ENCODE measurements around the gene TTYH1. TPM values are rescaled to one million over a fixed set of nuclear protein-coding genes. Genes with fewer than 3 reads are reported as not detected.

Gene TTYH1
- polyA plus RNA-seq, 4 donors = 6.7 to 14.1 (median 8.1) TPM

DNA sequence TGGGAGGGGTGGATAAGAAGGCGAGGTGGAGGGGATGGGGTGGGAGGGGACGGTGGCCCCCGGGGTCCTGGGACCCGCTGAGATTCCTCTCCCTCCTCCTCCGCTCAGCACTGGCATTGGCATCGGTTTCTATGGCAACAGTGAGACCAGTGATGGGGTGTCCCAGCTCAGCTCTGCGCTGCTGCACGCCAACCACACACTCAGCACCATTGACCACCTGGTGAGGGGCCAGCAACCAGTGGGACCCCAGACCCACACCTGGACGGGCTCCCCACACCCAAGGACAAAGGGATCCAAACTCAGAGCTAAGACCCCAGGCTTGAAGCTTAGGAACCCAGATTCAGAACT is 5.9 kb downstream of the TTYH1 start:
- no peak for DNase-seq (ENCODE audit: low read depth in 4 of 4, low spot score in 3 of 4)

DNA sequence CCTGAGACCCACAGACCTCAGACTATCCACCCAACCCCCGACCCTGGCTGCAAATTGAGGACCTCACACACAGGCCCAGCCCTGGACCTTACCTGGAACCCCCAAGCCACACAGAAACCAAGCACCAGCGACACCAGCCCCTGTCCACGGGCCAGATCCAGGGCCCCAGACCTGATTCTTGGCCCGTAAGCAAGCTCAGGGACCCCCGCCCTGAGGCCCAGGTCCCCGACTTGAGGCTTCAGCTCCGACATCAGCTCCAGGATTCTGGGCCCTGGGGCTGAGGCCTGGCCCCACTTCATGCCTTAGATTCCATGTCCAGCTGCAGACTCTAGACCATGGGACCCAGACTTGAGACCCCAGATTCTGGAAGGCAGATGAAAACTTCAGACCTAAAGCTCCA is 6.3 kb downstream of the TTYH1 start:
- no peak for DNase-seq (ENCODE audit: low read depth in 4 of 4, low spot score in 3 of 4)

DNA sequence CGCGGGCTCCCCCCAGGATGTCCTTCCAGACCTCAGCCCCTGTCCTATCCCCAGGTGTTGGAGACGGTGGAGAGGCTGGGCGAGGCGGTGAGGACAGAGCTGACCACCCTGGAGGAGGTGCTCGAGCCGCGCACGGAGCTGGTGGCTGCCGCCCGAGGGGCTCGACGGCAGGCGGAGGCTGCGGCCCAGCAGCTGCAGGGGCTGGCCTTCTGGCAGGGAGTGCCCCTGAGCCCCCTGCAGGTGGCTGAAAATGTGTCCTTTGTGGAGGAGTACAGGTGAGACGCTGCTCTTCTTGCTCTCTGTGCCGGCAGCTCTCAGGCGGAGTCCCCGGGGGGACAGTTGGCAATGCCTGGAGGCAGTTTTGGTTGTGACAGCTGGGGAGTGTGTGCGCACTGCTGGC is 6.9 kb downstream of the TTYH1 start:
- no peak for DNase-seq (ENCODE audit: low read depth in 4 of 4, low spot score in 3 of 4)

DNA sequence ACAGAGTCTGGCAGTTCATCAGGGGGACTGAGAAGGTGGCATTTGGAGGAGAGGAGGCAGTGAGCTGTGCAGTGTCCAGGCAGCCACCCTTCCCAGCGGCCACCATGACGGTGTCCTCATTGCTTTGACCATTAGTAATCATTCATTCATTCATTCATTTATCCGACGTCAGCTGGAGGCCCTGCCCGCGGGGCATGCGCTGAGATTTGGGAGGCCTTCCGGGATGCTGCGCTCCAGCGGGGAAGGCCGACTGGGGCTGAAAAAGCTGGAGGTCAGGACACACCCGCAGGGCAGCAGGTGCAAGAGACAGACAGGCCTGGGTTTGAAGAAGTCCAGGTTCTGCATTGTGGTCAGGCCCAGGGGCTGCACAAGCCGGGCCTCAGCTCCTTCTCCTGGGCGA is 8.9 kb downstream of the TTYH1 start:
- DNase-seq (ENCODE audit: low read depth in 4 of 4, low spot score in 3 of 4) = no peak

DNA sequence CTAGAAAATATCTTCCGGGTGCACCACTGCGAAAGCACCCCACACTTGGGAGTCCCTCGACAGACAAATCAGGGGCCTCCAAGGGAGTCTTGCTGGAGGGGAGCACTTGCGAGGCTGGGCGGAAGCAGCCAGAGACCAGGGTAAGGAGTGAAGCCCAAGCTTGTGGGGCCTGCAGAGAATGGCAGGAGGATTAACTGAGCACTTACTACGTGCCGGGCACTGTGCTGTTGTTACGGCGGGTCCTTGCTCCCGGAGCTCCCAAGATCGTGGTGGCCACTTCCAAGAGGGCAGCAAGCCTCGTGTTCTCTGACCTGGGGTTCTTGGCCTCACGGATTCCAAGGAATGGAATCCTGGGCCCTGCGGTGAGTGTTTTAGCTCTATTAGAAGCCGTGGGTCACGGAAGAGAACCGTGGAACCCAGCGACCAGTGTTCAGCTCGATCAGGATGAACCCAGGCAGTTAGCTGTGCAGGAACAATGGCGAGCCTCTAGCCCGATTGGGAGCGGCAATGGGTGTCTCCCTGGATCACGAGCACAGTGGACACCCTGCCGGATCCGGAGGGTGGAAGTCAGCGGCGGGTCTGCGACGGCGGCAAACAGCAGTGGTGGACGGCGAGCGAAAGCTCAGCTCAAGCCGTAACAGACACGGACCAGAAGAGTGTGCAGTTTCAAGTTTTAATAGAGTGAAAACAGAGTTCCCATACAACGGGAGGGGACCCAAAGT is 9.6 kb downstream of the TTYH1 start:
- no peak for DNase-seq (ENCODE audit: low read depth in 4 of 4, low spot score in 3 of 4)

DNA sequence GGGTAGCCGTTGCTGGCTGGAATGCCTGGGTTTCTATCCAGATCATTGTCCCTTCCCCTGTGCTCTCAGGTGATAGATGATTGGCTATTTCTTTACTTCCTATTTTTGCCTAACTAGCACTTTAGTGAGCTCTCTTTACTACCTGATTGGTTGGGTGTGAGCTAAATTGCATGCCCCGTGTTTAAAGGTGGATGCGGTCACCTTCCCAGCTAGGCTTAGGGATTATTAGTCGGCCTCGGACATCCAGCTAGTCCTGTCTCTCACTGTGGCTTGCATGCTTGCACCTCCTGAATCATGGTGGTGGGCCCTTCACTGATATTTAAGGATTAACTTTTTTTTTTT is 10.1 kb downstream of the TTYH1 start:
- DNase-seq (ENCODE audit: low read depth in 4 of 4, low spot score in 3 of 4) = no peak

DNA sequence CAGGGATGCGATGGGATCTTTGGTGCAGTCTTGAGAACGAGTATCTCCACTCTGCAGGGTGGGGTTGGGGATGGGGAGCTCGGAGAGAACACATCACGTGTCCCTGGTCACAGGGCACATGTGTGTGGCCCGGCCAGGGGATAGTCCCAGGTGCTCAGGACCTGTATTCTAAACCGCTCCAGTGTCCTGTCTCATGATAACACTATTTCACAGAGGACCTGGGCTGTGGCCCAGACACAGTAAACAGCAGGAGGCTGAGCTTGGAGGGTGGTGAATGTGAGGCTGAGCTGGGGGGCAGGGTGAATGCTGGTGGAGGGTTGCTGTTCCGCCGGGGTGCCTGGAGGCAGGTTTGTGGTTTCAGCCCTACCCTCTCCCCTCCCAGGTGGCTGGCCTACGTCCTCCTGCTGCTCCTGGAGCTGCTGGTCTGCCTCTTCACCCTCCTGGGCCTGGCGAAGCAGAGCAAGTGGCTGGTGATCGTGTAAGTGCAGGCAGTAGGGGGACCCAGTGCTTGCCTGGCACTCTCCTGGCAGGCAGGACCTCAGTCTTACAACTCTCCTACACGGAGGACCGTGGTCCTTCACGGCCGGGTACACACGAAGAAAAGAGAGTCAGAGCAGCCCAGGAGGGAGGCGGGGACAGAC is 11.1 kb downstream of the TTYH1 start:
- no peak for DNase-seq (ENCODE audit: low read depth in 4 of 4, low spot score in 3 of 4)

DNA sequence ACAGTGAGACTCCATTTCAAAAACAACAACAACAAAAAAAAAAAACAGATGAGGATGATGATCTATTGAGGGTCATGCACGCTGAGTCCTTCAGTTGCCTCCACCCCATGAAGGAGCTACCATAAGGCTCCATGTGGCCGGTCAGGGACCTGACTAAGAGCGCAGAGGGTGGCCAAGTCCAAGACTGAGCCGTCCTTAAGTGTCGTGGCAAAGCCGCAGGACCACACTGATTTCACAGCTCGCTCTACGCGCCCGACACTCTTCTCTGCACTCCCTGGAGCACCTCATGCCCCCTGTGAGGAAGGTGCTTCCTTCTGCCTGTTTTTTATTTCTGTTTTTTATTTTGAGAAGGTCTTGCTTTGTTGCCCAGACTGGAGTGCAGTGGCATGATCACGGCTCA is 12.3 kb downstream of the TTYH1 start:
- DNase-seq (ENCODE audit: low read depth in 4 of 4, low spot score in 3 of 4) = no peak

DNA sequence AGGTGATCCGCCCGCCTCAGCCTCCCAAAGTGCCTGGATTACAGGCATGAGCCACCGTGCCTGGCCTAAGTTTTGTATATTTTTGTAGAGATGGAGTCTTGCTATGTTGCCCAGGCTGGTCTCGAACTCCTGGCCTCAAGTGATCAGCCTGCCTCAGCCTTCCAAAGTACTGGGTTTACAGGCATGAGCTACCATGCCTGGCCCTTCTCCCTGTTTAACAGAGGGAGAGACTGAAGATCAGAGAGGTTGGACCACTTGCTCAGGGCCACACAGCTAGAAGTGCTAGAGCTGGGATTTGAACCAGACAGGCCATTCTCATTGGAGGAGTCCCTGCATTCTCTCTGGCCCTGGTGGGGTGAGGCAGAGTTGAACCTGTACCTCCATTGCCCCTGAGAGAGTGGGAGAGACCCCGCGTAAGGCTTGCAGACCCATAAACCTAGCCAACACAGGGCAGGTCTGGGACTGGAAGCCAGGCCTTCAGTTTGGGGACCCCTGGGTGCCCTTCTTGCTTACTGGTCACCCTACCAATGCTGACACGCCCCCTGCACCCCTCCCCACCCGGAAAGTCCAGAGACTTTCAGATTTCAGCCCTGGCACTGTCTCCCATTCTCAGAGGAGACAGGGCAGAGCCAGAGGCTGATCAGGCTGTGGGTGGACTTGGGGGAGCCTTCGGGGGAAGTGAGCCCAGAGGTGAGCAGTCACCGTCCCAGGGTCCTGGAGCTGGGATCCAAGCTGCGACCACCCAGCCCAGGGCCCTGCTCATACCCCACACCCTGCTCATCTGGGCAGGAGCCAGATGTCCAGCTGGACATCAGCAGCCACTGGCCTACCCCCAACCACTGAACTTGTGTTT is 13.3 kb downstream of the TTYH1 start:
- DNase-seq (ENCODE audit: low read depth in 4 of 4, low spot score in 3 of 4) = no peak

DNA sequence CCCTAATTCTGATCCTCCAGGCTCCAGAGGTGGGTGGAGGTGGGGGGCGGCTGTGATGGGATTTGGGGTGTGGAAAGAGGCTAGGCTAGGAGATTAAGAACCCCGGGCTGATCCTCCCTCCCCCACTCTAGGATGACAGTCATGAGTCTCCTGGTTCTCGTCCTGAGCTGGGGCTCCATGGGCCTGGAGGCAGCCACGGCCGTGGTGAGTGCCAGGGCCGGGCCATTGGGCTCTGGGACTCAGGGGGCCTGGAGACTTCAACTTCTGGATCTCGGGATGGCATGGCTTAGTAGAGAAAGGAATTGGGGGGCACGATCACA is 13.9 kb downstream of the TTYH1 start:
- no peak for DNase-seq (ENCODE audit: low read depth in 4 of 4, low spot score in 3 of 4)

DNA sequence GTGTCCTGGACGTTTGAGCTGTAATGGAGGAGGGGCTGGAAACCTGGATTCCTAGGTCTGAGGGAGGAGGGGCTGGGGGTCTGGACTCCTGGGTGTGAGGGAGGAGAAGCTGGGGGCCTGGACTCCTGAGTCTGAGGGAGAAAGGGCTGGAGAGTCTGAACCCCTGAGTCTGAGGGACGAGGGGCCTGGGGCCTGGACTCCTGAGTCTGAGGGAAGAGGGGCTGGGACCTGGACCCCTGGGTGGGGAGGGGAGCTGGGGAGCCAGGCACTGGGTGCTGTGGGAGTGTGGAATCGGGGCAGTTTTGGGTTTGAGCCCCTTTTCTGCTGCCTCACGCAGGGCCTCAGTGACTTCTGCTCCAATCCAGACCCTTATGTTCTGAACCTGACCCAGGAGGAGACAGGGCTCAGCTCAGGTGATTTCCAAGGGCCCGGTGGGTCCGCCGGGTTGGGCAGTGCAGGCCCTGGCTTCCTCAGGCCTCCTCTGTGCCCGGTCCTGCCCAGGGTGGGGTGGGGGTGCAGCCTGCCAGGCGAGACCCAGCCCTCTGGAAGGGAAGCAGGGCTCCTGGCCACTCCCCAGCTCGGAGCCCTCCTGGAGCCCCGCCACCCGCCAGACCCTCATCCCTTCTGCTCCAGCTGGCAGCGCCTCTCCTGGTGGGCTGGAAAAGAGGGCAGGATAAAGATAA is 14.4 kb downstream of the TTYH1 start:
- no peak for DNase-seq (ENCODE audit: low read depth in 4 of 4, low spot score in 3 of 4)

DNA sequence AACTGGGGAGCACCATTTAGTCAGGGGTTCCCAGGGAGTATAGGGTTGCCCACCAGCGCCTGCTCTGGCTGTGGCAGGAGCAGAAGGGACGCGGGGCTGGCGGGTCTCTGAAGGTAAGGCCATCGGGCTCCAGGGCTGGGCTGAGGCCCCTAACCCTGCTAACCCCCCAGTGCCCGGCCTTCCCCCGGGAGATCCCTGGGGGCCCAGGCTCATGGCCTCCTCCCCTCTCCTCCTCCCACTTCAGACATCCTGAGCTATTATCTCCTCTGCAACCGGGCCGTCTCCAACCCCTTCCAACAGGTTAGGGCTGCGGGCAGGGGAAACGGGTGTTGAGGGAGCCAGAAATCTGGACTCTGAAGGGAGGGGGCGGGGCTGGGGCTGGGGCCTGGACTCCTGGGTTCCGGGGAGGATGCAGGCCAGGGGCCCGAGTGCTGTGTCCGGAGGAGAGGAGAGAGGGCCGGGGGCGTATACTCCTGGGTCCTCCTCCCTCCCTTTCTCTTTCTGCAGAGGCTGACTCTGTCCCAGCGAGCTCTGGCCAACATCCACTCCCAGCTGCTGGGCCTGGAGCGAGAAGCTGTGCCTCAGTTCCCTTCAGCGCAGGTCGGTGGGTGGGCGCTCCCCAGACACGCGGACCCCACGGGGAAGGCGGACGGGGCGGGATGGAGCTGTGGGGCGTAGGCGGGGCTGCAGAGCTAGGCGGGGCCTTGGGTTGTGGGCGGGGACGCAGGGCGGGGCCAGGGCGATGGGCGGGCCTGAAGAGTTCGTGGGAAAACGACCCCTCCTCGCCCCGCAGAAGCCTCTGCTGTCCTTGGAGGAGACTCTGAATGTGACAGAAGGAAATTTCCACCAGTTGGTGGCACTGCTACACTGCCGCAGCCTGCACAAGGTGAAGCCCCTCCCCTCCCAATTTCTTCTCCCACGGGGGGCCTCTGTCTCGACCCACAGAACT is 15.3 kb downstream of the TTYH1 start:
- peak in 1 of 4 donors; percentile 51 for DNase-seq (ENCODE audit: low read depth in 4 of 4, low spot score in 3 of 4)

DNA sequence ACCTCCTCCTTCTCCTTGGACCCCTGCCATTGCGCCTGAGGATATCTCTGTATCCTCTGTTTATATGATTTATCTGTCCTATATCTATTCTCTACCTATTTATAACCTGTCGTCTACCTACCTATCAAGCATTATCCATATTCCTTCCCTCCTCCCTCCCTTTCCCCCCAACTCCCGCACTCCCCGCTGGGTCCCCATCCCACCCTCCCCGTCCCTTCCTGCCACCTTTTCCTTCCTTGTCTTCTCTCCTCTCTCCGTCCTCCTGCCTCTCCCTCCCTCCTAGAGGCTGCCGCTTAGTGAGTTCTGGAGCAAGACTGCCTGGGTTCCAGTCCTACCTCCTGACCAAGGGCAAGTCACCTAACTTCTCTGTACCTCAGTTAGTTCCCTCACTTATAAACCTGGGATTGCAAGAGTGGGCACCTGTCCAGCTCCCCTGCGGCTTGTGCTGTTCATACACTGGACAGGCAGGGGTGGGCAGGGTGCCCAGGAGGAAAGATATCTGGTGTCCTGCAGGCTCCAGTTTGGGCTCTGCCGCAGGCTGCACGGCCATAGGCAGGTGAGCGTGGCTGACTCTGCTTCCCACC is 16.1 kb downstream of the TTYH1 start:
- DNase-seq (ENCODE audit: low read depth in 4 of 4, low spot score in 3 of 4) = no peak

DNA sequence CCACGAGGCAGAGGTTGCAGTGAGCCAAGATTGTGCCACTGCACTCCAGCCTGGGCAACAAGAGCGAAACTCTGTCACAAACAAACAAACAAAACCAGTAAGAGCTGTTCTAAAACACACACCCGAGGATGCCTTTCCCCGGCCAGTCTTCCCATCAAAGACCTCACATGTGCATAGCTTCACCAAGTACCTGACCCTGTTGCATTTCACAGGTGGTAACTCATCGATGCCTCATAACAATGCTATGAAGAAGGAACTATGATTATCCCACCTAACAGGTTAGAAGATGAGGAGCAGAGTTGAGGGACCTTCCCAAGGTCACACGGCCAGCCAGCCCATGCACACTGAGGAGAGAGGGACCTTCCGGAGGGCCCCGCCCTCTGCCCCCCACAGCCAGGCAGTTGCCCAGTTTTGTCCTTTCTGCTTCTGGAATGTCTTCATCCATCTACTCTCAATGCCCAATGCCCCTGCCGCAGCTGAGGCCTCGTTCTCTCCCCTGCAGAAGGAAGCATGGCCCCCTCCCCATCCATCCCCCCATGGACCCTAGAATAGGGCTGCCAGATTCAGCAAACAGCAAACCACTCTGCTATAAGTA is 17.0 kb downstream of the TTYH1 start:
- no peak for DNase-seq (ENCODE audit: low read depth in 4 of 4, low spot score in 3 of 4)

DNA sequence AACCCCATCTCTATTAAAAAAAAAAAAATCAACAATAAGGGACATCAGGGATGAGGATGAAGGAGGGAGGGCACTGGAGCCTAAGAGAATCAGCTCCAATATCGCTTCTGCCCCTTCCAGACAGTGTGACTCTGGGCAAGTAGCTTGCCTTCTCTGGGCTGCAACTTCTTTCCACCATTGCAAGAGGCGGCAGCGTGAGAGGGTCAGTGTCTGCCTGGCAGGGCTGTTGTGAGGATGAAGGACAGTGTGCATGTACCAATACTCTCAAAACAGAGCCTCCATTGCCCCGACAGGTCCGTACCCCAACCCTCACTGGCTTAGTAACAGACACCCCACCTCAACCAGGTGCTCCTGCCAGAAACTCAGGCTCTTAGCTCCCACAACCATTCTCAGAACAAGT is 18.4 kb downstream of the TTYH1 start:
- no peak for DNase-seq (ENCODE audit: low read depth in 4 of 4, low spot score in 3 of 4)

DNA sequence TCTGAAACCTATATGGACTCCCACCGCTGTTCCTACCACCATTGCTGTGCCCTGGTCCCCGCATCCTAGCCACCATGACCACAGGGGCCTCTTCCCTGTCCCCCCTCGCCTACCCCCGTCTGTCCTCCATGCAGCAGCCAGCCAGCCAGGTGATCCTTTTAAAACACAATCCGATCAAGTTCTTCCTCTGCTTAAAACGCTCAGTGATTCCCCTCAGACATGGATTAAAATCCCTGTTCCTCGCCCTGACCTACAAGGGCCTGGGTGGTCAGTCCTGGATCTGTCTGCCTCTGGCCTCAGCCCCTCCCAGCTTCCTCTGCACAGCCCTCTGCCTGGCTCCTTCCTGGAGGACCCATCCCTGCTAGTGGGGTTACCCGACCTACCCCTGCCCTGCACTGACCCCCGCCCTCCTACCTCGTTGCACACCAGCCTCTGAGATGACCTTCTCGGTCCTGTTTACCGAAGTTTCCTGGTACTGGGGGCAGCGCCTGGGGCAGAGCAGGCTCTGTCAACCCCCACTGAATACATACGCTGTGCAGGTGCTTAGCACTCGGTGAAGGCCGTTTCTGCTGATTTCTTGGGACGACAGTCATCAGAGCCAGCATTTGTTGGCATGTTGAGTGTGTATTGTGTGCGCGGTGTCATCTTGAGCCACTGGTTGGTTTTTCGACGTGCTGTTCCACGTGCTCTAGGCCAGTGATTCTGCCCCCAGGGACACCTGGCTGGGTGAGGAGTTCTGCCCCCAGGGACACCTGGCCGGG is 19.0 kb downstream of the TTYH1 start:
- no peak for DNase-seq (ENCODE audit: low read depth in 4 of 4, low spot score in 3 of 4)

DNA sequence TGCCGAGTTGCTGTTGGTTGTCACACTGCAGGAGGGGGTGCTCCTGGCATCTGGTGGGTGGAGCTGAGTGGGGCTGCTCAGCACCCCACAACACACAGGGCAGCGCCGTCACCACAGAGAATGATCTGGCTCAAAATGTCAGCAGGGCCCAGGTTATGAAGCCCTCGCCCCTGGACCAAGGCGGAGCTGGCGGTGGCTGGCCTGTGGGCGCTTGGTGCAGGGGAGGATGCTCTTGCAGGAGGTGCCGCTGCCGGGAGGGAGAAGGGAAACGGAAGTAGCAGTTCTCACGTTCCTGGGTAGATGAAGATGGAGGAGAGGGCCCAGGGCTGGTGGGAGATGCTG is 19.6 kb downstream of the TTYH1 start:
- no peak for DNase-seq (ENCODE audit: low read depth in 4 of 4, low spot score in 3 of 4)

DNA sequence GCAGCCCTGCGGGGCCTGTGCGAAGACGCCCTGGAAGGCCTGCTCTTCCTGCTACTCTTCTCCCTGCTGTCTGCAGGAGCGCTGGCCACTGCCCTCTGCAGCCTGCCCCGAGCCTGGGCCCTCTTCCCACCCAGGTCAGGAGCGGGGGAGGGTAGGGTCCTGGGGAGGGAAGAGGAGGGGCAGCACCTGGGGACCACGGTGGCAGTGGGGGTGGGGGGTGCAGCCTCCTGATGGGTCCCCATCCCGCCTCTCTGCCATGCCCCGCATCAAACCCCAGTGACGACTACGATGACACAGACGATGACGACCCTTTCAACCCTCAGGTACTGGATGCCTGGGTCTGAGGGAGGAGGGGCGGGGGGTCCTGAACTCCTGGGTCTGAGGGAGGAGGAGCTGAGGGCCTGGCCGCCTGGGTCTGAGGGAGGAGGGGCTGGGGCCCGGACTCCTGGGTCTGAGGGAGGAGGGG is 20.3 kb downstream of the TTYH1 start:
- DNase-seq (ENCODE audit: low read depth in 4 of 4, low spot score in 3 of 4) = no peak

DNA sequence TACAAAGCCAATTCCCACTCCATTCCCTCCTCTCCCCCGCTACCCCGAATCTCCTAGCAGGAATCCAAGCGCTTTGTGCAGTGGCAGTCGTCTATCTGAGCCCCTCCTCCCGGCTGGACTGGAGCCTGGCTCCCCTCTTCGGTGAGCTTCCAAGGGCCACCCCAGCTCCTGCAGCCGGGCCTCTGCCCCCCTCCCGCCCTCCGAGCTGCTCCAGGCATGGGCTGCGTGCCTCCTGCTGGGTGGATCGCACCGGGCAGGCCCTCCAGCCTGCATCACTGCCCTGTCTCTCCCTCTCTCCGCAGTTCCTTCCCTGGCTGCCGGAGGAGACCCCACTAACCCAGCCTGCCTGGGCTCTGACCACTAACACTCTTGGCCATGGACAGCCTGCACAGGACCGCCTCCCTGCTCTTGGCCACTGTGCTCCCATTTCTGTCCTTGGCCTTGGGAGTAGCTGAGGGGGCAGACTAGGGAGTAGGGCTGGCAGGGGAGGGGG is 20.8 kb downstream of the TTYH1 start:
- DNase-seq (ENCODE audit: low read depth in 4 of 4, low spot score in 3 of 4) = no peak
